Measurements from ENCODE around the gene BZW2. TPM values are rescaled to one million over a fixed set of nuclear protein-coding genes. Genes with fewer than 3 reads are reported as not detected.

BZW2 gene
- total RNA-seq, 1 donor from 2014 or later, result 104 TPM

GRCh38 chr7:16726189-16726588 is 80.2 kb downstream of the BZW2 start:
- no peaks in the 10 kb centered on the region for H3K36me3 Mint-ChIP-seq (ENCODE audit: low read depth)
- H3K27me3 Mint-ChIP-seq, result no peaks in the 10 kb centered on the region
- H3K4me1 Mint-ChIP-seq, result peaks cover 2% of the 10 kb centered on the region
- intact Hi-C loops (cut with micrococcal nuclease), result no loop called here
- H3K9me3 Mint-ChIP-seq, result no peaks in the 10 kb centered on the region
- H3K4me3 Mint-ChIP-seq, result no peak overlapping the region
- H3K27ac Mint-ChIP-seq, result no peak overlapping the region
- no peak for DNase-seq

- Mint-ChIP-seq H3K4me1 (no peaks in the 10 kb centered on the region), H3K4me3 (no peak overlapping the region), H3K9me3 (no peaks in the 10 kb centered on the region), H3K27ac (no peak overlapping the region), H3K36me3 (ENCODE audit: low read depth) (no peaks in the 10 kb centered on the region), H3K27me3 (no peaks in the 10 kb centered on the region)
- intact Hi-C loops (cut with micrococcal nuclease), result no loop called here
- no peak for DNase-seq
Measured at GRCh38 chr7:16727736-16728135, 81.8 kb downstream of the BZW2 start.

GRCh38 chr7:16728811-16729210 is 82.8 kb downstream of the BZW2 start:
- peak; percentile 45 for DNase-seq
- no peak overlapping the region for H3K27ac Mint-ChIP-seq
- intact Hi-C loops (cut with micrococcal nuclease), result no loop called here
- H3K36me3 Mint-ChIP-seq (ENCODE audit: low read depth), result no peaks in the 10 kb centered on the region
- H3K27me3 Mint-ChIP-seq, result no peaks in the 10 kb centered on the region
- H3K4me1 Mint-ChIP-seq, result no peaks in the 10 kb centered on the region
- no peak overlapping the region for H3K4me3 Mint-ChIP-seq
- no peaks in the 10 kb centered on the region for H3K9me3 Mint-ChIP-seq

- Mint-ChIP-seq H3K27me3 (no peaks in the 10 kb centered on the region), H3K27ac (no peak overlapping the region), H3K36me3 (ENCODE audit: low read depth) (no peaks in the 10 kb centered on the region), H3K9me3 (no peaks in the 10 kb centered on the region), H3K4me1 (no peaks in the 10 kb centered on the region), H3K4me3 (no peak overlapping the region)
- DNase-seq, result no peak
- intact Hi-C loops (cut with micrococcal nuclease), result no loop called here
Measured at GRCh38 chr7:16729541-16729940, 83.6 kb downstream of the BZW2 start.

GRCh38 chr7:16730937-16731336 is 85.0 kb downstream of the BZW2 start:
- H3K27me3 Mint-ChIP-seq, result peaks cover 1% of the 10 kb centered on the region
- no peaks in the 10 kb centered on the region for H3K4me1 Mint-ChIP-seq
- intact Hi-C loops (cut with micrococcal nuclease), result no loop called here
- H3K36me3 Mint-ChIP-seq (ENCODE audit: low read depth), result no peaks in the 10 kb centered on the region
- no peak overlapping the region for H3K27ac Mint-ChIP-seq
- peak; percentile 29 for DNase-seq
- H3K4me3 Mint-ChIP-seq, result no peak overlapping the region
- H3K9me3 Mint-ChIP-seq, result no peaks in the 10 kb centered on the region

- no peak overlapping the region for H3K4me3 Mint-ChIP-seq
- no peaks in the 10 kb centered on the region for H3K36me3 Mint-ChIP-seq (ENCODE audit: low read depth)
- H3K27ac Mint-ChIP-seq, result no peak overlapping the region
- no peak for DNase-seq
- intact Hi-C loops (cut with micrococcal nuclease), result no loop called here
- H3K9me3 Mint-ChIP-seq, result no peaks in the 10 kb centered on the region
- no peaks in the 10 kb centered on the region for H3K4me1 Mint-ChIP-seq
- H3K27me3 Mint-ChIP-seq, result peaks cover 1% of the 10 kb centered on the region
Measured at GRCh38 chr7:16732828-16733227, 86.8 kb downstream of the BZW2 start.

GRCh38 chr7:16734148-16734726 is 88.3 kb downstream of the BZW2 start:
- Mint-ChIP-seq H3K9me3 (no peaks in the 10 kb centered on the region), H3K27me3 (peaks cover 3% of the 10 kb centered on the region), H3K4me1 (no peaks in the 10 kb centered on the region), H3K27ac (no peak overlapping the region), H3K4me3 (no peak overlapping the region), H3K36me3 (ENCODE audit: low read depth) (no peaks in the 10 kb centered on the region)
- DNase-seq, result no peak
- intact Hi-C loops (cut with micrococcal nuclease), result no loop called here

GRCh38 chr7:16735020-16735419 is 89.0 kb downstream of the BZW2 start:
- intact Hi-C loops (cut with micrococcal nuclease), result no loop called here
- H3K9me3 Mint-ChIP-seq, result no peaks in the 10 kb centered on the region
- no peaks in the 10 kb centered on the region for H3K36me3 Mint-ChIP-seq (ENCODE audit: low read depth)
- no peak overlapping the region for H3K27ac Mint-ChIP-seq
- no peak for DNase-seq
- H3K4me1 Mint-ChIP-seq, result no peaks in the 10 kb centered on the region
- no peak overlapping the region for H3K4me3 Mint-ChIP-seq
- H3K27me3 Mint-ChIP-seq, result peaks cover 3% of the 10 kb centered on the region

- Mint-ChIP-seq H3K27me3 (peaks cover 3% of the 10 kb centered on the region), H3K36me3 (ENCODE audit: low read depth) (no peaks in the 10 kb centered on the region), H3K4me1 (peaks cover 6% of the 10 kb centered on the region), H3K9me3 (no peaks in the 10 kb centered on the region), H3K4me3 (no peak overlapping the region), H3K27ac (no peak overlapping the region)
- DNase-seq, result no peak
- intact Hi-C loops (cut with micrococcal nuclease), result no loop called here
Measured at GRCh38 chr7:16738011-16738688, 92.2 kb downstream of the BZW2 start.

- peaks cover 3% of the 10 kb centered on the region for H3K27me3 Mint-ChIP-seq
- no peak overlapping the region for H3K4me3 Mint-ChIP-seq
- no peak for DNase-seq
- intact Hi-C loops (cut with micrococcal nuclease), result no loop called here
- no peaks in the 10 kb centered on the region for H3K9me3 Mint-ChIP-seq
- H3K27ac Mint-ChIP-seq, result no peak overlapping the region
- H3K4me1 Mint-ChIP-seq, result peaks cover 6% of the 10 kb centered on the region
- H3K36me3 Mint-ChIP-seq (ENCODE audit: low read depth), result no peaks in the 10 kb centered on the region
Measured at GRCh38 chr7:16739863-16740622, 94.1 kb downstream of the BZW2 start.

GRCh38 chr7:16740623-16740953 is 94.6 kb downstream of the BZW2 start:
- Mint-ChIP-seq H3K4me1 (peaks cover 6% of the 10 kb centered on the region), H3K4me3 (no peak overlapping the region), H3K36me3 (ENCODE audit: low read depth) (no peaks in the 10 kb centered on the region), H3K27ac (no peak overlapping the region), H3K27me3 (peaks cover 2% of the 10 kb centered on the region), H3K9me3 (no peaks in the 10 kb centered on the region)
- DNase-seq, result no peak
- intact Hi-C loops (cut with micrococcal nuclease), result no loop called here

GRCh38 chr7:16740996-16741395 is 95.0 kb downstream of the BZW2 start:
- Mint-ChIP-seq H3K27ac (no peak overlapping the region), H3K4me1 (peaks cover 6% of the 10 kb centered on the region), H3K4me3 (no peak overlapping the region), H3K36me3 (ENCODE audit: low read depth) (no peaks in the 10 kb centered on the region), H3K9me3 (no peaks in the 10 kb centered on the region), H3K27me3 (peaks cover 2% of the 10 kb centered on the region)
- peak; percentile 28 for DNase-seq
- intact Hi-C loops (cut with micrococcal nuclease), result no loop called here

GRCh38 chr7:16741676-16742075 is 95.7 kb downstream of the BZW2 start:
- no peak overlapping the region for H3K27ac Mint-ChIP-seq
- peaks cover 6% of the 10 kb centered on the region for H3K4me1 Mint-ChIP-seq
- peak; percentile 37 for DNase-seq
- no peaks in the 10 kb centered on the region for H3K9me3 Mint-ChIP-seq
- no peak overlapping the region for H3K4me3 Mint-ChIP-seq
- no peaks in the 10 kb centered on the region for H3K36me3 Mint-ChIP-seq (ENCODE audit: low read depth)
- intact Hi-C loops (cut with micrococcal nuclease), result no loop called here
- H3K27me3 Mint-ChIP-seq, result peaks cover 2% of the 10 kb centered on the region

- peak; percentile 33 for DNase-seq
- Mint-ChIP-seq H3K4me1 (peaks cover 6% of the 10 kb centered on the region), H3K27me3 (peaks cover 2% of the 10 kb centered on the region), H3K36me3 (ENCODE audit: low read depth) (no peaks in the 10 kb centered on the region), H3K4me3 (no peak overlapping the region), H3K27ac (no peak overlapping the region), H3K9me3 (no peaks in the 10 kb centered on the region)
- intact Hi-C loops (cut with micrococcal nuclease), result no loop called here
Measured at GRCh38 chr7:16742547-16742946, 96.6 kb downstream of the BZW2 start.

Measured in activated CD4-positive, alpha-beta T cell treated with anti-CD3 and anti-CD28 coated beads, Interleukin-2, amount 10 ng/mL, durations not matched to agents 24 days and 14 days (primary cell).